HepG2 (cell line): ENCODE measurements around the gene CCDC85A. TPM values are rescaled to one million over a fixed set of nuclear protein-coding genes. Genes with fewer than 3 reads are reported as not detected.

ENCODE experiments used
- ATAC-seq: fragments of 200-7000 bp; cut with Tn5 transposase; 3 replicates; pipeline ENCODE4 v1.9.1; 2020; ENCODE audit warnings: mild to moderate bottlenecking, moderate library complexity
- BruUV-seq: library from RNA; stranded (reverse); fragments of 400-500 nt; replicated peaks from 2 replicates; lab custom pipeline; 2021; lab: Mats Ljungman, UMichigan
- CTCF ChIA-PET: fragments of 300-600 bp; formaldehyde crosslinking; extraction: SDS; loops from one replicate; lab custom pipeline; 2021; ENCODE audit warnings: low total read pairs, inconsistent platforms, low intra/inter-chr PET ratio; lab: Yijun Ruan, JAX
- POLR2A ChIA-PET: fragments of 350-600 bp; sonication (Branson Sonifier 250); formaldehyde crosslinking; loops from one replicate; lab custom pipeline; 2020; ENCODE audit warnings: antibody characterized with exemption, inconsistent platforms; lab: Yijun Ruan, JAX
- DNase-seq: peaks from one replicate; pipeline ENCODE4 v3.0.0-alpha.2; 2015; ENCODE audit warnings: low spot score
- FAIRE-seq: peaks from 3 replicates; lab custom pipeline; 2011; peaks lifted over from hg19 to GRCh38; lab: Jason Lieb, UNC
- H2AFZ ChIP-seq: one replicate; pipeline ENCODE4 v1.6.1; 2011; ENCODE audit warnings: low read length, inconsistent platforms
- H3K27ac ChIP-seq: fragments of 300-600 bp; 3 replicates; pipeline ENCODE4 v1.8.0; 2011; ENCODE audit warnings: mixed run types, mild to moderate bottlenecking, mixed read lengths, low read length, inconsistent platforms; ENCODE audit not compliant: insufficient read depth; ENCODE audit errors: extremely low read length
- H3K27me3 ChIP-seq, 2 experiments: fragments of 200-600 bp in 1 of 2; 2 replicates in 1 of 2; 3 replicates in 1 of 2; pipeline versions ENCODE4 v1.6.0 to v1.8.0; 2011; ENCODE audit warnings: low read length in 2 of 2, mild to moderate bottlenecking in 2 of 2, moderate library complexity in 2 of 2, inconsistent platforms in 1 of 2; ENCODE audit not compliant: insufficient read depth in 2 of 2, control insufficient read depth in 1 of 2
- H3K36me3 ChIP-seq, 2 experiments: fragments of 200-600 bp in 1 of 2; replicated peaks in 1 of 2; 2 replicates in 1 of 2; 3 replicates in 1 of 2; pipeline versions ENCODE4 v1.5.1 to v1.8.0; 2011; ENCODE audit warnings: low read length in 2 of 2, inconsistent platforms in 1 of 2; ENCODE audit not compliant: insufficient read depth in 2 of 2, control insufficient read depth in 1 of 2
- H3K4me1 ChIP-seq: 2 replicates; pipeline ENCODE4 v1.5.1; 2012; ENCODE audit warnings: low read length, inconsistent platforms; ENCODE audit not compliant: insufficient read depth
- H3K4me2 ChIP-seq: 2 replicates; pipeline ENCODE4 v1.6.0; 2011; ENCODE audit warnings: low read depth, low read length, inconsistent platforms
- H3K4me3 ChIP-seq, 3 experiments: fragments of 200-600 bp in 1 of 3; sonication (generic), shearing (Covaris generic) in 1 of 3; replicated peaks in 1 of 3; 2 replicates each; pipeline ENCODE4 v1.5.1; 2011 to 2016; ENCODE audit warnings: low read length in 3 of 3, inconsistent platforms in 2 of 3, low read depth in 2 of 3, mild to moderate bottlenecking in 2 of 3, control low read depth in 1 of 3, mixed read lengths in 1 of 3; ENCODE audit not compliant: insufficient read depth in 1 of 3
- H3K79me2 ChIP-seq: one replicate; pipeline ENCODE4 v1.6.1; 2011; ENCODE audit warnings: low read length, inconsistent platforms; ENCODE audit not compliant: insufficient read depth
- H3K9ac ChIP-seq: 2 replicates; pipeline ENCODE4 v1.6.0; 2011; ENCODE audit warnings: mild to moderate bottlenecking, low read depth, low read length, inconsistent platforms; ENCODE audit not compliant: insufficient read depth
- H3K9me3 ChIP-seq: 2 replicates; pipeline ENCODE4 v1.5.1; 2012; ENCODE audit warnings: mild to moderate bottlenecking, low read length
- H4K20me1 ChIP-seq: 2 replicates; pipeline ENCODE4 v1.6.0; 2011; ENCODE audit warnings: inconsistent platforms, mild to moderate bottlenecking, low read length, moderate library complexity; ENCODE audit not compliant: insufficient read depth
- ARID5B ChIP-seq: IDR thresholded peaks from 2 replicates; pipeline ENCODE4 v1.4.0; 2020; ENCODE audit warnings: mild to moderate bottlenecking, missing genetic modification reagents
- NFYB ChIP-seq: sonication (generic); formaldehyde crosslinking; IDR thresholded peaks from 2 replicates; pipeline ENCODE4 v1.4.0; 2020; ENCODE audit warnings: missing genetic modification reagents
- RORA ChIP-seq: sonication (generic); formaldehyde crosslinking; IDR thresholded peaks from 2 replicates; pipeline ENCODE4 v1.5.0; 2020; ENCODE audit warnings: mild to moderate bottlenecking, missing genetic modification reagents, moderate library complexity
- SYNCRIP ChIP-seq: fragments of 200-400 bp; formaldehyde crosslinking; IDR thresholded peaks from 2 replicates; pipeline ENCODE4 v1.6.1; 2018; ENCODE audit warnings: mild to moderate bottlenecking, low read depth, low read length; ENCODE audit not compliant: insufficient read depth
- ZBTB8A ChIP-seq: sonication (generic); formaldehyde crosslinking; IDR thresholded peaks from 2 replicates; pipeline ENCODE4 v1.4.0; 2020; ENCODE audit warnings: mild to moderate bottlenecking, low read depth, missing genetic modification reagents, borderline replicate concordance
- ZC3H13 ChIP-seq: sonication (generic); formaldehyde crosslinking; IDR thresholded peaks from 2 replicates; pipeline ENCODE4 v1.8.1; 2023; ENCODE audit warnings: mild to moderate bottlenecking, missing genetic modification reagents, moderate library complexity
- ZNF34 ChIP-seq: sonication (generic); formaldehyde crosslinking; IDR thresholded peaks from 2 replicates; pipeline ENCODE4 v1.4.0; 2020; ENCODE audit warnings: mild to moderate bottlenecking, missing genetic modification reagents, borderline replicate concordance
- ZNF83 ChIP-seq: sonication (generic); formaldehyde crosslinking; IDR thresholded peaks from 2 replicates; pipeline ENCODE4 v1.4.0; 2020; ENCODE audit warnings: missing genetic modification reagents, mild to moderate bottlenecking, borderline replicate concordance
- WGBS: methylation state at CpG from one replicate; pipeline ENCODE4 v1.1.6; 2017; ENCODE audit warnings: low lambda C conversion rate; 5-methylcytosine and 5-hydroxymethylcytosine counted together
- in situ Hi-C: cut with HindIII; loops from 2 replicates; pipeline ENCODE4 v1.10.0; 2017; ENCODE audit warnings: low pct_unique_long_range_greater_than_20kb; ENCODE audit not compliant: extremely low pct_ligation_motif_present
- intact Hi-C: fragments of 100-400 bp; cut with micrococcal nuclease; formaldehyde crosslinking; loops from one replicate; pipeline ENCODE4 v1.10.0; 2022; ENCODE audit not compliant: unreplicated experiment
- polyA plus RNA-seq, 8 experiments: library from polyadenylated mRNA; depleted of rRNA in 3 of 8; stranded (reverse) in 7 of 8; unstranded in 1 of 8; fragments of >200 nt; fragmentation: Illumina TruSeq in 4 of 8; extraction: Trizol in 4 of 8; gene quantifications; 2 replicates each; pipeline versions ENCODE4 v1.2.1 to v1.2.3, GENCODE V29; 2011 to 2016; ENCODE audit warnings: low read depth in 4 of 8, missing spikeins in 1 of 8, mixed read lengths in 1 of 8; ENCODE audit not compliant: insufficient read depth in 1 of 8
- total RNA-seq, 5 experiments: library from RNA; depleted of rRNA; stranded (reverse); fragments of >200 nt; fragmentation: Illumina TruSeq; extraction: Trizol; gene quantifications; 2 replicates each; pipeline ENCODE4 v1.2.3, GENCODE V29; 2016; ENCODE audit warnings: low read depth in 1 of 5

The CCDC85A gene
- total and polyA plus RNA-seq, 2 of the 13 experiments (the other 11 are each of a cell fraction or from before 2014, with no cell fraction given): not detected

GRCh38 chr2:56179931-56180330 is 3.9 kb upstream of the CCDC85A start (continued):
- no peak for TF ChIP-seq ARID5B (CRISPR knock-in tag)
- TF ChIP-seq ZC3H13 (CRISPR knock-in tag): no peak
- no peak for TF ChIP-seq SYNCRIP
- TF ChIP-seq RORA (CRISPR knock-in tag): no peak
- no peak for TF ChIP-seq ZNF34 (CRISPR knock-in tag)

GRCh38 chr2:56182420-56182819 is 1.4 kb upstream of the CCDC85A start:
- no TSS peak for BruUV-seq
- no peak for TF ChIP-seq ZNF83 (CRISPR knock-in tag)
- no peak for TF ChIP-seq NFYB (CRISPR knock-in tag)
- no peak for TF ChIP-seq ZBTB8A (CRISPR knock-in tag)
- TF ChIP-seq, all 625 proteins: peak for 0
- H4K20me1 ChIP-seq: no peaks in the 10 kb centered on the region
- H3K79me2 ChIP-seq: no peaks in the 10 kb centered on the region
- no peaks in the 10 kb centered on the region for H3K36me3 ChIP-seq
- ChIA-PET CTCF (interaction anchor here (1.5 to 2.6 kb wide), 2 partner anchors 567 to 1334 kb away, joined by 3 to 11 read pairs; no protein-coding TSS in a partner anchor), POLR2A (no interaction called here)
- DNase-seq (no peak), ATAC-seq (no peak), FAIRE-seq (no peak)
- H3K4me3 ChIP-seq: no peak overlapping the region
- no peaks in the 10 kb centered on the region for H3K9me3 ChIP-seq
- 65% methylated on average over 2 of the region's 2 CpGs for WGBS
- peaks cover 11 to 44% of the 10 kb centered on the region in 2 experiments for H3K27me3 ChIP-seq
- no peak overlapping the region for H2AFZ ChIP-seq
- H3K4me2 ChIP-seq: no peak overlapping the region
- 0 out of 2 replicates have a peak, but pooled peaks cover 5% of the 10 kb centered on the region for H3K4me1 ChIP-seq
- H3K9ac ChIP-seq: no peak overlapping the region
- in situ Hi-C loops (loop anchor here (5.0 kb wide), 1 partner anchor 1330 kb away; no protein-coding TSS in a partner anchor), intact Hi-C loops (loop anchor here (5.0 kb wide), 1 partner anchor 1315 kb away; no protein-coding TSS in a partner anchor)
- H3K27ac ChIP-seq: no peak overlapping the region
